Cardiac septum (tissue), 1 donor: Measurements from ENCODE around the gene SERP2. TPM values are rescaled to one million over a fixed set of nuclear protein-coding genes. Genes with fewer than 3 reads are reported as not detected.

Source experiments
- DNase-seq: peaks from one replicate; pipeline ENCODE4 v3.0.0-alpha.2; 2020; ENCODE audit warnings: low spot score
- intact Hi-C: fragments of 100-400 bp; cut with DNase I; formaldehyde crosslinking; loops from one replicate; pipeline ENCODE4 v1.14.0; 2022
- total RNA-seq: library from RNA; stranded (reverse); fragmentation: NEBNext Ultra II Directional; extraction: Animal tissue kit (Norgen Biotek cat#: 25700); gene quantifications from one replicate; pipeline ENCODE4 v1.2.1, GENCODE V29; 2021
- donor health status: DM: no; HTN: no; CAD: no.

SERP2 gene
- total RNA-seq, 1 donor from 2014 or later, result 7.9 TPM

DNA sequence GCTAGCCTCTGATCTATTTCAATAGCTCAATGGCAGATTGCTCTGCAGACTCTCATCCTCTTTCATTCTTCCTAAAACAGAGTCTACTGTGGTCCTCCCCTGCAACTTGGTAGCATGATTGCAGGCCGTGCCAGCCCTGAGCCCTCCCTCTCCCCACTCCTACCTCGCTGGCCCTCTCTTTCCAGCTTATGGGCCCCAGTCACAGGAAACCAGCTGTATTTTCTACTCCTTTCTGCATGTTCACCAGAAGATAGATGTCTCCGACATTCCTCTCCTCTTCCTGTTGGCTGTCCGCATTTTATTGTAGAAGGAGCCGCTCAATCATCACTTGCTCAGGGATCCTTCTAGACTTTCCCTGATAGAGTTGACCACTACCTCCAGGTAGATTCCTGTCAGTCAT lies 50.2 kb downstream of the SERP2 start:
- no peak for DNase-seq
- intact Hi-C loops, result no loop called here

DNA sequence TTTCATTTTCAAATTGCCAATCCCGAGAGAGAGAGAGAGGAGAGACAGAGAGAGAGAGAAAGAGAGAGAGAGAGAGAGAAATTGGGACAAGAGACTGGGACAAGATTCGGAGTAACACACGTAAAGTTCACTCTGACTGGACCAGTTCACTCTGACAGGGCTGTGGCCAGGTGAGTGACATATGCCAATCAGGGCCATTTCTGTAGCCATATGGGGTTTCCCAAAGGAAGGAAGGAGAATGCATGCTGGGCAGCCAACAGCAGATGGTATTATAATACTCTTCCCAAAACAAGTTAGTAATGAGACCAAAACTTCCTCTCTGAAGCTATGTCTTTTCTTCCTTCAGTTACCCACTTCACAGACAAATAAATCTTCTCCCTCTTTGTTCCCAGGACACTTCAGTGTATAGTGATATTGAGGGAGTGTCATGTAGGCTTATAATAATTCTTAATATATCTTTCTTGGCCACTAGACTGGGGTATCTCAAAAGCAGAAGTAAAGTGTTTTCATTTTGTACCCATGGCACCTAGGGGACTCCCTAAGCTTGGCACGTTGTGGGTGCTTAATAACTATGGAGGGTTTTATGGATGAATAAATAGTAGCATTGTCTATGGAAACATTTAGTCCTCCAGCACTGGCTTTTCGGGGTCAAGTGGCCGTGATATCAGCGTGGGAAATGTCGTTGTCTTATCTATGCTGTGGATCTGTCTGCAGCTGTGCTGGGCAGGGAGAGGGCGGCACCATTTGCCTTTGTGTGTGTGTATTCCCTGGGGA lies 51.6 kb downstream of the SERP2 start:
- intact Hi-C loops, result no loop called here
- DNase-seq, result peak; percentile 50

DNA sequence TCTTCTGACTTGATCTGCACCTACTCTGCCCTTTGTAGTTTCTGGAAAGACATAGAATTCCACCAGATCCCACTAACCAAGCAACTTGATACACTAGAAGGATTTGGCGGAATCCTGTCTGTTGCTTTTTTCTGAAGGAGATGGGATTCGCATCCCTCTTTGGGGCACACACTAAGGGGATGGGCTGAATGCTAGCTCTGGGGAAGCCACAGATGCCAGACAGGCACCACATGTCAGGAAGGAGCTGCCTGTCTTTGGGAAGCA lies 52.1 kb downstream of the SERP2 start:
- DNase-seq, result peak; percentile 10
- intact Hi-C loops, result no loop called here

DNA sequence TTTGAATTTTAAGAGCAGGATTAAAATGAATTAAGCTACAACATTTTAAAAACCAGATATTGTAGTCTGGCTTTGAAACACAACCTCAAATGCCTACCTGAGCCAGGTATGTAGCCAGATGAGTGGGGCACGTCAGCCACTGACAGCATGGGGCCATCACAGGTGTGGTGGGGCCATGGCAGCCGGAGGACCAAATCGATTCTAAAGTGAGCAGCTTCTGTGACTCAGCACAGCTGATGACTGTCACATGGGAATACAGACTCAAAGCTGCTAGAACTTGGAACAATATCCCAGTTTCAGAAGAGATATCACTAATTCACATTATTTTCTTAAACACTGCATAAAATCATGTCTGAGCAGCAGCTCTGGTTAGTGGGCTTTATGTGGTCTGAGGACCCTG lies 52.8 kb downstream of the SERP2 start:
- intact Hi-C loops, result no loop called here
- DNase-seq, result no peak

DNA sequence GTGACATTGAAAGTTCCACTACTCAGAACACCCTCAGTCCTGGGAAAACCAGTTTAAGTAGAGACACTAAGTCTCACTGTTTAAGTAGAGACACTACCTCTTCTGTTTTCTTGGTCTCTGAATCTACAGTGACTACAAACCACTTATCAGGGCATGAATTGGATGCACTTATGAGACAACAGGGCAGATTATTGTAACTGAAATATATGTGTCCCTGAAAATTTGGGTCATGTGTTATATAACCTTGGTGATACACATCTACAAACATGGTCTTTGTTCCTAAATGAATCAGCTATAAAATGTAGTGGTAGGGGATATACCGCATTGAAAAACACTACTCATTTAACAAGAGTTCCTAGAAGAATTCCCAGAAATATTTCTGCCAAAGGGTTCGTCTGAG lies 55.7 kb downstream of the SERP2 start:
- intact Hi-C loops, result no loop called here
- DNase-seq, result no peak

DNA sequence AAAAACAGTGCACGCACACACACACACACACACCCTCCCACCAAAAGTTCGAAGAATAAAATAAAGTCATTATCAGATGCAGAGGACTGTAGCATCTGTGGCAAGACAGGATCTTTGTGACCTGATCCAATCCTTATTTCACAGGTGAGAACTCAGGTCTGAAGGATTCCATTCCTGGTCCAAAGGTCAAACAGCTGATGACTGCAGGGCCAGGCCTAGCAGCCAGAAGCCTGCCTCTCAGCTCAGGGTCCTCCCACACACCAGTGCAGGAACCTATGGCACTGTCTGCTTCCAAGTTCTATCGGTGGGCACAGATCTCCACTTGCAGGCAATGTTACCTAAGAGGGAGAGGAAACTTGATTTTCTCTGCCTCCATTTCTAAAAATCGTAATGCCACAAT lies 57.5 kb downstream of the SERP2 start:
- DNase-seq, result no peak
- intact Hi-C loops, result loop anchor here (5.0 kb wide), 1 partner anchor 59 kb away; the partner anchor contains the start of gene SERP2

DNA sequence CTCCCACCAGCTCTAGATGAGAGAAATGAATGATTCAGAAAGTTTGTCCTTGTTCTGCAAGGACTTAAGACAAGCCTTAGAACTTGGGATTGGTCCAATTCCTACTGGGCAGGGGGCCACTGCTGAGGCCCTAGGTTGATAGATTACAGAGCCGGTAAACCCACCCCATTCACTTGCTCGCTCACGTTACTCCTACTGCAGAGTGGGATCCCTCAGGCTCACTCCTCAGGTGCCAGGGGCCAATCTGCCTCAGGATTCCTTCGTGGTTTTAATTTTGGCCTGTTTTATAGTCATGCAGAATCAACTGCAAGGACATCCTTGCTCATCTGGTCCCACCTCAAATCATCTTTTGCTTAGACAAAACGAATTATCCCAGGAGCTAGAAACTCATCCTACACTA lies 59.0 kb downstream of the SERP2 start:
- no peak for DNase-seq
- intact Hi-C loops, result loop anchor here (5.0 kb wide), 1 partner anchor 60 kb away; the partner anchor contains the start of gene SERP2

DNA sequence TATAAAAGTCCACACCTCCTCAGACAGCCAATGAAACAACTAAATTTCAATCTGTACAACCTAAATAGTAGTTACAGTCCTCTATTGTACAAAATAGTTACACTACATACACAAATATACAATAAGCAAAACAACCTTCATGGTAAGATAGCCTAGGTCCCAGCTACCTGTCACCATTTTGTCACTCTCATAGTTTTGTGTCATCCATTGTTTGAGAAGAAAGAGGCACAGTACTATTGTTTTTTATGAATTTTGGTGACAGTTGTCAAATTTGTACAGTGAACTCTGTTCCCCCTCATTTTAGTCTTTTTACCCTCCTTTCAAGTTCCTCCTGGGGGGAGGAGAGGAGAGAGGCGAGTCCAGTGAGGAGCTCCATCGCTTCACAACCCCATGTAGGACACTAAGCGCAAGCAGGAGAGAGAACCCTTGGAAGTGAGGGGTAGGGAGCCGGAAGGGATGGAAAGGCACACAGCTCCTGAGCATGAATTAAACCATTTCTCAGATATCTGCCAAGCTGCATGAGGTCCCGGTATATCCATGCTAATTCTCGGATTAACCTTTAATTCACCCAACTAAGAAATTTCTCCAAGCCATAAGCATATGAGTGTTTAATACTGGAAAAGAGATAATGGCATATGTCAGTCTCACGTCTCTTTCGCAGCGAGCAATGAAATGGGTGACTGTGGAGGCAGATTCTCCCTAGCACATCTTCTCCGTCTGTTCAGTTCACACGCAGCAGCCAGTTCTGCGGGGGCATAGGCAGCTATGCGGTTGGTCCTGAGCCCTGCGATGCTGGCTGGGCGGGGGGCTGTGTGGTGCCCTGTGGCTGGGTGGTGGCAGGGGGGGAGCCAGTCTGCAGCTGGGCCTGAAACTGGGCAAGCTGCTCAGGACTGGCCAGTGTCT lies 60.5 kb downstream of the SERP2 start:
- DNase-seq, result no peak
- intact Hi-C loops, result loop anchor here (2.0 to 5.0 kb wide), 2 partner anchors 62 to 197 kb away; partner anchors contain the start of gene SERP2

DNA sequence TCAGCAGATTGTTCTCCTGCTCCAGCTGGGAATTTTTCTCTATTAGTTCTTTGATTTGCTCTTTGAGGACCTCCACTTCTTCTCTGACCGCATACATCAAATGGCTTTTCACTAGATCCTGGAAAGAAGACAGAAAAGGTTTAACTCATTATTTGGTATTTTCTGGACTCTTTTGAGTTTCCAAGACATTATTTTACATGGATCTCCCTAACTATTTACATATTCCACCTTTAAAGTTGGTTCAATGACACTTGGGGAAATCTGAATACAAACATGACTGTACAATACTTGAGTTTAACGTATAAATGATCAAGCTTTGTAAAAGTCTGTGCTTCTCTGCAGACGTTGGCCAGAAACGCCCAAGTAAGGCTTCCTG lies 61.1 kb downstream of the SERP2 start:
- intact Hi-C loops, result loop anchor here (2.0 to 5.0 kb wide), 2 partner anchors 62 to 198 kb away; partner anchors contain the start of gene SERP2
- DNase-seq, result no peak

DNA sequence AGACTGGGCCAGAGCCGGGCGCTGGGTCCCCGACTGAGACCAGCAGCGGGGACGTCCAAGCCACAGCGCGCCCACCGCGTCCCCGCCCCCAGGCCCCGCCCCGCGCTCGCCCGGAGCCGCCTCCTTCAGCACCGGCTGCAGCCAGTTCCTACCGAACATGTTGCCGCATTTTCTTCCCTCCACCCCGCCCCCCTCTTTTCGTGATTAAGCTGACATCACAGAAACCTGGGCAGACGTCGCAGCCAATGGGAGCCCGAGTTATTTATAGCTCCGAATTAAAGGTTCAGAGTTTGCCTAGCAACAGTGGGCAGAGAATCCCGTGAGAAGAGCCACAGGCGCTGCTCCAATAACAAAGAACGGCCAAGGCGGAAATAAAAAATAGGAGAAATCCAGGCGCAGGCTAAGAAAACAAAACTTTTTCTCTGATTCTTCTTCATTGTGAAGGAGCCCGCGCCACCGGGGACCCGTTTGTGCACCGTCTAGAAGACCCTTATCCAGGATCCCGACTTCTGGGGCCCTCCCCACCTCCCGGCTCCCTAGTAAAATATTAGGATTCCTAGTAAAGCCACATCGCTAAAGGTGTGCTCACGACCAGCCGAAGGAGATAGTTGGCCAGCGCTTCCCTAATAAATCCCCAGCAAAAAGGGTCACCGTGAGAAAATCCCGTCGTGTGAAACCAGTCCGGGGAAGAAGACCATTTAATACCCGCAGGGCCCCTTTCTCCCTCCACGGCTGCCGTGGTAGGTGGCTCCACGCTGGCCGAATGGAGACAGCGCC lies 61.7 kb downstream of the SERP2 start:
- intact Hi-C loops, result loop anchor here (2.0 kb wide), 1 partner anchor 199 kb away; no protein-coding TSS in a partner anchor

DNA sequence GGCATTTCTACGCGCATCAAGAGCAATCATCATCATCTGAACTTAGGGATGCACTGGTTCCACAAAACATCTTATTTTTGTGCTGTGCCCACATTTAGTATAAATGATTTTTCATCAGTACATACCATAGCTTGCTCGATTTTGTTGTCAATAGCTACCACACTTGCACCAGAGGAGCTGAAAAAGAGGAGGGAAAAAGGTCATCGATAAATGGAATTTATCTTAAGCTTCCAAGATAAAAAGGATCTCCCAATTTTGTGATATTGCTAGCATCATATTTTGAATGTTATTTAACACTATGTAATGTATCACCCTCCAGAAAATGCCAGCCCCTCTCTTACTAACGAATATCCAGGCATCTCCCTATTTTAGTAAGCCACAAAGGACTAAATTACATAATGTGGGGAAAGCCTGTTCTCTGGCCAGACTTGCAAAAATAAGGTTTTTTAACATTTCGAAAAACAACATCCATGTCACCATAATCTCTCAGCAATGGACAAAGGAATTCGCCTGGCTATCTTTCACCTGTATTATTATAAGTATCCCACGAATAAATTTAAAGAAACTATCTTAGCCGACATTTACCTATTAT lies 62.4 kb downstream of the SERP2 start:
- intact Hi-C loops, result loop anchor here (2.0 kb wide), 6 partner anchors 129 to 385 kb away; no protein-coding TSS in a partner anchor
- DNase-seq, result no peak

More for the DNA sequence above, 61.7 kb downstream of the SERP2 start:
- peak; percentile 96 for DNase-seq

DNA sequence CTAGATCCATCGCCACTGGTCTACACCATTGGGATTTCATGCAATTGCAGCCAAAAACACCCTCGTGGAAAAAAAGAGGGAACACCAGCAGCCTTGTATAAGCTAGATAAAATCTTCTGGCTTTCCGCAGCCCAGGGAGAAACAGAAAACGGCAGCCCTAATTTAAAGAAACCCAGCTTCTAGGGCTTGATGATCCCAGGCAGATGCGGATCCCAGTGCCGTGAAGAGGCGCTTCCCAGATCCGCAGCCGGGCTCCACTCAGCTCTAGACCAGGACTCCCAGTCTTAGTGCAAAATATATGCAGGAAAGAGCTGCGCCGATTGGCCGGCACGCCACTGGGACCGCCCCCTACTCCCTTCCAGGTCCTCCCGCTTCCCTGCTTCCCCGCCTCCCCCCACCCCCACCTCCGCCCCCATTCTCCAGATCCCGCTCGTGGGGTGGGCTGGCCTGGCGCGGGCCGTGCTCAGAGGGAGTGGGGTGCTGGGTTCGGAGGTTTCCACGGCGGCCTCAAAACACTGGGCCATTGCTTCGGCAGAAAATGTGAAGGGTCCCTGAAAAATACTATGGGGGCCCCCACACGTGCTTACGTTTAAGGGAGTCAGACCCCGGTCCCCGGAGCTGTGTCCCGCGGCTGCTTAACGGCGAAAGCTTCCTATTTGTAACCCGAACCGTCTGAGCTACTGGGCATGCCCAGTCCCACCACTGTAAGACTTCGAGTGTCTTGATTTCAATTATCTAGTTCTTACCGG lies 63.1 kb downstream of the SERP2 start:
- intact Hi-C loops, result loop anchor here (1.0 to 2.0 kb wide), 6 partner anchors 130 to 386 kb away; no protein-coding TSS in a partner anchor

DNA sequence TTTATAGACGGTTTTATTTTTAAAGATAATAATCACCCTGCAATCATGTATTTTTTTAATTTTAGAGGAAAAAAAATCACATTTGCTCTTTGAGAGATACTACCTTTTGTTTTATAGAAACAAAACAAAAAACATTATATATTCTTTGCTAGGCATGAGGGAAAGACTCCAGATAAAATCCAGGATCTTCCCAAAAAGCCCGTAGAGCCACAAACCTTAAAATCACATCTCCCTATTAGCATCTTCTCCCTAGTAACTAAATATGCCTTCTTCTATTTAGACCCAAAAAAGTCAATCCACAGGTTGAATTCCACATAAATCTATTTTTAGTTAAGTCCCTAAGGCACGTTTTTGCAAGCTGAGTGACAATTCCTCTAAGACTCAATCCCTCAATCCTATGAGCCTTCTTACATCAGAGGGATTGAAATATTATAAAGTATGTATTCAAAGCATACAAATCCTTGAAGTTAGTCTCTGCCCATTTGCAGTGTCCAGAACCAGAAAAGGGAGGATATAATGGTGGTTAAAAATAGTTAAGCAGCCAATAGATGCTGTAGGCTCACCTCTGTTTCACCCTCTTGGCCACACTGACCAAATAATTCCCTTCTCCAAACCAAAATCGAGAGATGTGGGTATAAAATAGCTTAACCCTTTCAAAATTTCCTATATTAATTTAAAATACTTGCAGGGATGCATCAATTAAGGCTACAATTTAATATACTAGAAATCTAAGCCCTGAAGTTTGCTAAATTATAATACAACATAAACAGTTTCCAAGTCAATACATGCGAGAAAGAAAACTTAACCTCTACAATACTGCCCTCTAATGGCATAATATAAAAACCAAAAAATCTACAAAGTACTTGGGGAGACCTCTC lies 64.0 kb downstream of the SERP2 start:
- intact Hi-C loops, result loop anchor here (1.0 to 2.0 kb wide), 7 partner anchors 131 to 533 kb away; no protein-coding TSS in a partner anchor
- DNase-seq, result no peak

More for the DNA sequence above, 63.1 kb downstream of the SERP2 start:
- peak; percentile 96 for DNase-seq

DNA sequence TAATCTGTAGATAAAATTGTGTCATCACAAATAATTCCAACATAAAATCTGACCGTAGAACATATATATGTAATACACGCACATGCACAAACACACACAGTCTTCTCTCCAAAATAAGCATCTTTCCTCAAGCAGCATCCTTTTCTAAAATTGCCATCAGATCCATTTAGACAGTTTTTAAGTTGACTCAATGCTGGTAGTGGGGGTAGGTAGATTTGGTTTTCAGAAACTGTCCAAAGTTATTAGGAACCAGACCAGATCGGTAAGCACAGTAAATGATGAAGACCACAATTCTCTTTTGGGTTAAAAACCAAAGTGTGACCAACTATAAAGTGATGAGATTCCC lies 64.6 kb downstream of the SERP2 start:
- no peak for DNase-seq
- intact Hi-C loops, result loop anchor here (2.0 kb wide), 1 partner anchor 533 kb away; no protein-coding TSS in a partner anchor

DNA sequence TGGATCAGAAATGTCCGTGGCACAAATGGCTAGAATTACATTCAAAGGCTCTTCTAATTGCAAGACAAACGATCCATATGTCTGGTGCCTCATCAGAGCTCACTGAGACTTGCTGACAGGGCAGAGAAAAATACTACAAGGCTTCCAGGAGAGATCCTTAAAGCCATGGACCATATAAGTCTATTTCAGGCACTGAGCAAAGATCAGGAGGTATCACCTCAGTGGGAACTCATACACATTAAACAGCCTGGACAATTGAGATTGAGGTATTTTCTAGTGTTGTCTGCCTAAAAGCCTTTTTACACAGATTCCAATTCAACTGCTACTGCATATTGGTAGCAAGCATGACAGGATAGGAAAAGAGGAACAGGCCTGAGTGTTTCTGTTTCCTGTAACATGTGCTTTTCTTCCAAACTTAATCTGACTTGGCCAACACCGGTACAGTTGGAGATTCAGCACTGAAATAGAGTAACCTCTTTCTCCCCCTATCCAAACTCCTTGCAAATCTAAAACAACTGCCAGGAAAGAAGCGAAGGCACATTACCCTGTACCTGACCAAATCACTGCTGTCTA lies 65.9 kb downstream of the SERP2 start:
- intact Hi-C loops, result loop anchor here (2.0 kb wide), 1 partner anchor 535 kb away; no protein-coding TSS in a partner anchor
- no peak for DNase-seq

DNA sequence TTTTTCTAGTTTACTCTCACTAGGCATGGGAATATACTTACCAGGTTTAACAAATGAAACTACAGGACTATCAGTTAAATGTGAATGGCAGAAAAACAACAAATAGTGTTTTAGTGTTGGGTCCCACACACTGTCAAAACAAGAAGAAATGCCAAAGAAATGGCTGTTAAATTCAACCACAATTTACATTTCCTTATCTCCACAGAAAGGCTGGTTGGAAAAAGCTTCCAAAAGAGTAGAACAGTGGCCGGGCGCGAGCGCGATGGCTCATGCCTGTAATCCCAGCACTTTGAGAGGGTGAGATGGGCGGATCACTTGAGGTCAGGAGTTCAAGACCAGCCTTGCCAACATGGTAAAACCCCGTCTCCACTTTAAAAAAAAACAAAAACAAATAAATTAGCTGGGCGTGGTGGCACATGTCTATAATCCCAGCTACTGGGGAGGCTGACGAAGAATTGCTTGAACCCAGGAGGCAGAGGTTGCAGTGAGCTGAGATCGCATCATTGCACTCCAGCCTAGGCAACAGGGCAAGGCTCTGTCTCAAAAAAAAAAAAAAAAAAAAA lies 66.5 kb downstream of the SERP2 start:
- intact Hi-C loops, result no loop called here
- no peak for DNase-seq
